Measurements from ENCODE around the gene FAM50A. TPM values are rescaled to one million over a fixed set of nuclear protein-coding genes. Genes with fewer than 3 reads are reported as not detected.

FAM50A gene
- total and polyA plus RNA-seq, 8 donors = 21.2 to 128 (median 23.0) TPM

DNA sequence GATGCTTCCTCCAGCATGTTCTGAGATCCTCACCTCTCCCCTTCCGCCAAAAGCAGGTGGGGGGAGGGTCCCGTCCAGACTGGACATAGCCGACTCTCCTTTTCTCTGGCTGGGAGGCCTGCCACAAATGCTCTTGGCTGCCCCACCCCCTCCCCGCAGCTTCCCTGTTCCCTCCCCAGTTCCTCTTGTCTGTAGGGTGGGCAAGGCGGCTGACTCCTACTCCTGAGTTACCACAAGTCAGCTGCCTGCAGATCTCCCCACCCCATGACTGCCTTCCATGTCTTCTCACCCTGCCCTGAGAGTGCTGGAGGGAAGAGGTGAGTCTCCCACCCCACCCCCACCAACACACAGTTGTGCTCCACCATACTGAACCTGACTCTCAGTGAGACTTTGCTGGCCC is 12.6 kb upstream of the FAM50A start:
- Histone ChIP-seq H3K4me3 (no peak overlapping the region), H3K9me3 (no peaks in the 10 kb centered on the region), H3K27ac (no peak overlapping the region), H3K4me1 (no peaks in the 10 kb centered on the region), H3K27me3 (no peaks in the 10 kb centered on the region), H3K36me3 (no peaks in the 10 kb centered on the region)
- no peak for FAIRE-seq
- peak in 1 of 4 donors; percentile 4 for ATAC-seq
- WGBS, 2 donors = 62 to 82% methylated on average over 4 to 5 of the region's 5 CpGs
- peak in 1 of 6 donors; percentile 50 for DNase-seq
- TF ChIP-seq, protein P1, sequence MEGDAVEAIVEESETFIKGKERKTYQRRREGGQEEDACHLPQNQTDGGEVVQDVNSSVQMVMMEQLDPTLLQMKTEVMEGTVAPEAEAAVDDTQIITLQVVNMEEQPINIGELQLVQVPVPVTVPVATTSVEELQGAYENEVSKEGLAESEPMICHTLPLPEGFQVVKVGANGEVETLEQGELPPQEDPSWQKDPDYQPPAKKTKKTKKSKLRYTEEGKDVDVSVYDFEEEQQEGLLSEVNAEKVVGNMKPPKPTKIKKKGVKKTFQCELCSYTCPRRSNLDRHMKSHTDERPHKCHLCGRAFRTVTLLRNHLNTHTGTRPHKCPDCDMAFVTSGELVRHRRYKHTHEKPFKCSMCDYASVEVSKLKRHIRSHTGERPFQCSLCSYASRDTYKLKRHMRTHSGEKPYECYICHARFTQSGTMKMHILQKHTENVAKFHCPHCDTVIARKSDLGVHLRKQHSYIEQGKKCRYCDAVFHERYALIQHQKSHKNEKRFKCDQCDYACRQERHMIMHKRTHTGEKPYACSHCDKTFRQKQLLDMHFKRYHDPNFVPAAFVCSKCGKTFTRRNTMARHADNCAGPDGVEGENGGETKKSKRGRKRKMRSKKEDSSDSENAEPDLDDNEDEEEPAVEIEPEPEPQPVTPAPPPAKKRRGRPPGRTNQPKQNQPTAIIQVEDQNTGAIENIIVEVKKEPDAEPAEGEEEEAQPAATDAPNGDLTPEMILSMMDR (IDR thresholded peaks at IDR 0.05) = no peak
- intact Hi-C loops (cut with DNase I) = no loop called here

DNA sequence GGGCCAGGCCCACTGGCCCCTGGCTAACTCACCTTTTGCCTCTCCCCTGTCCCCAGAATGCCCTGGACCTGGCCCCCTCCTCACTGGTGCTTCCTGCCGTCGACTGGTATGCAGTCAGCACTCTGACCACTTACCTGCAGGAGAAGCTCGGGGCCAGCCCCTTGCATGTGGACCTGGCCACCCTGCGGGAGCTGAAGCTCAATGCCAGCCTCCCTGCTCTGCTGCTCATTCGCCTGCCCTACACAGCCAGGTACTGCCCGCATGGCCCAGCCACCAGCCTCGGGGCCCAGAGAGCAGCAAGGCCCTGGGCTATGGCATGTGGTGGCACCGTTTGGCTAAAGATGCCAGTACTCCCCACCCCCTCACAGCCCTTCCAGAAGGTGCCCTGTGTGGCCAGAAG is 11.7 kb upstream of the FAM50A start:
- DNase-seq = peak in 2 of 6 donors; percentile 10 to 71
- Histone ChIP-seq H3K36me3 (no peaks in the 10 kb centered on the region), H3K27ac (no peak overlapping the region), H3K9me3 (no peaks in the 10 kb centered on the region), H3K4me3 (no peak overlapping the region), H3K27me3 (no peaks in the 10 kb centered on the region), H3K4me1 (no peaks in the 10 kb centered on the region)
- no peak for ATAC-seq
- no peak for FAIRE-seq
- TF ChIP-seq, protein P1 (IDR thresholded peaks at IDR 0.05) = no peak
- intact Hi-C loops (cut with DNase I) = no loop called here
- WGBS, 2 donors = 84 to 92% methylated on average over 8 of the region's 8 CpGs

DNA sequence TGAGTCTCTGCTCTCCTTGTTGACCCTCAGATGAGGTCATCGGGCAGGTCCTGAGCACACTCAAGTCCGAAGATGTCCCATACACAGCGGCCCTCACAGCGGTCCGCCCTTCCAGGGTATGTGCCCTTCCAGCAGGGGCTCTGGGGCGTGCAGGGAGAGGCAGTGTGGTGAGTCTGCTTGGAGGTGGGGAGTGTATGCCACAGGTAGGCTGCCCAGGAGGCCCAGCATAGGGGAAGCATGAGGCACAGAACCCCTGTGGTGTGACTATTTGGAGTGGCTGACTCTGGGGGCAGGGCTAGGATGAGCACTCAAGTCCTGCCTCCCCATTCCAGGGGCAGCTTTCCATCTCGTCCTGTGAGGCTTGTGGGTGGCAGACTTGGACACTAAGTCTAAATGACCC is 10.3 kb upstream of the FAM50A start:
- TF ChIP-seq, protein P1 (IDR thresholded peaks at IDR 0.05) = no peak
- intact Hi-C loops (cut with DNase I) = no loop called here
- no peak overlapping the region for H3K27ac ChIP-seq
- no peaks in the 10 kb centered on the region for H3K36me3 ChIP-seq
- FAIRE-seq = no peak
- H3K4me1 ChIP-seq = no peaks in the 10 kb centered on the region
- H3K4me3 ChIP-seq = no peak overlapping the region
- WGBS, 2 donors = 81 to 93% methylated on average over 7 of the region's 7 CpGs
- no peak for DNase-seq
- no peaks in the 10 kb centered on the region for H3K27me3 ChIP-seq
- no peak for ATAC-seq
- no peaks in the 10 kb centered on the region for H3K9me3 ChIP-seq

DNA sequence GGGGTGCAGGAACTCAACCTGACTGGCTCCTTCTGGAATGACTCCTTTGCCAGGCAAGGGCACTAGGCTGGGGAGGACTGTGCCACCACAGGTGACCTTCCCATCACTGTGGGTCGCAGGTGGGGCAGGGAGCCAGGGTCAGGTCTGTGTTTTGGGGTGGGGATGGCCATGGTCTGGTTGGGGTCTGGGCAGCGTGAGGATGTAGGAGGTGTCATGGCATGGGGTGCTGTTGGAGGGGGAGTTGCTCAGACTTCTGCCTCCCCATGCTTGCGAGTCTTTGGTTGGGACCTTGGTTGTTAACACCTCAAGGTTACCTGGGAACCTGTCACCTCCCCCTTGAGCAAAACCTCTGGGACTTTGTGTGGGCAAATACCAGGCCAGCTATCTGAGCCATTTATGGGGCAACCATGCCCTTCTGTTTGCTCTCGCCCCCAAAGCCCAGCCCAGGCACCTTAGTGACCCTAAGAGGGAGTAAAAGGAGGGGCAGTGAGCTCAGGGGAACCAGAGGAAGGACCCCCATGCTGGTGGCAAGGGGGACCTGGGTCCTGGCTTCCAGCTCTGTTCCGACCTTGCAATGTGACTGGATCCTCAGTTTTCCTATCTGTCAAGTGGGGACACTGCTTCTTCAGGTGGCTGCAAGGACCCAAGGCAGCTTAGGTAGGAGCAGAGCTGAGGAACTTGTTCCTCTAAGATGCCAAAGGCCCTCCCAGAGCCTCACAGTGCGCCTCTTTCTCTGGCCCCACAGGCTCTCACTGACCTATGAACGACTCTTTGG is 9.4 kb upstream of the FAM50A start:
- intact Hi-C loops (cut with DNase I) = no loop called here

More for the DNA sequence above, 9.4 kb upstream of the FAM50A start:
- TF ChIP-seq, protein P1 (IDR thresholded peaks at IDR 0.05) = no peak
- no peaks in the 10 kb centered on the region for H3K27me3 ChIP-seq
- H3K27ac ChIP-seq = no peak overlapping the region
- ATAC-seq (no peak), DNase-seq (no peak), FAIRE-seq (no peak)
- no peaks in the 10 kb centered on the region for H3K36me3 ChIP-seq
- no peaks in the 10 kb centered on the region for H3K4me1 ChIP-seq
- WGBS, 2 donors = 79 to 86% methylated on average over 7 of the region's 7 CpGs
- H3K4me3 ChIP-seq = no peak overlapping the region
- H3K9me3 ChIP-seq = no peaks in the 10 kb centered on the region

All from pancreas (tissue), 10 donors.